Measurements from ENCODE around the gene NEGR1.

NEGR1 gene

DNA sequence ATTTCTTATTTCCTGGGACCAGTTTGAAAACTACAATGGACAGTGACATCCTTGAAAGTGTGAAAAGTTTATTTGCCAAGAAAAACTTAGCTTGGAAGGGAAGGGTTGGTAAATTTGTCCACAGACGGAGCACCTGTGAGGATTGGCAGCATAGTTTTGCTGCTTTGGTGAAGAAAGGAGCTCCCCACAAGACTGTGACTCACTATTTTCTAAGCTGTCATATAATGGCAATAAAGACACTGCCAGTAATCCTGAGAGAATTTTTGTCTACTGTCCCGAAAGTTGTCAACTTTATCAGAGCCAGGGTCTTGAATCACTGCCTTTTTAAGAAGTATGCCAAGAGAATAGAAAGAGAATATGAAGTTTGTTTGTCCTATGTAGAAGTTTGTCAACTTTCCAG is 230.8 kb downstream of the NEGR1 start:
- H3K4me3 ChIP-seq (ENCODE audit: low read depth, low read length), result no peak overlapping the region
- H3K79me2 ChIP-seq (ENCODE audit: control insufficient read depth, insufficient read depth, low read length, unreplicated experiment), result no peaks in the 10 kb centered on the region
- H3K27ac ChIP-seq (ENCODE audit: low read depth, low read length), result no peak overlapping the region
- no peaks in the 10 kb centered on the region for H3K27me3 ChIP-seq (ENCODE audit: insufficient read depth, low read length)
- H2AFZ ChIP-seq (ENCODE audit: low read length, unreplicated experiment), result no peak overlapping the region
- H3K36me3 ChIP-seq (ENCODE audit: insufficient read depth, low read length), result no peaks in the 10 kb centered on the region
- H3K4me1 ChIP-seq (ENCODE audit: control insufficient read depth, insufficient read depth, low read length, unreplicated experiment), result no peaks in the 10 kb centered on the region

DNA sequence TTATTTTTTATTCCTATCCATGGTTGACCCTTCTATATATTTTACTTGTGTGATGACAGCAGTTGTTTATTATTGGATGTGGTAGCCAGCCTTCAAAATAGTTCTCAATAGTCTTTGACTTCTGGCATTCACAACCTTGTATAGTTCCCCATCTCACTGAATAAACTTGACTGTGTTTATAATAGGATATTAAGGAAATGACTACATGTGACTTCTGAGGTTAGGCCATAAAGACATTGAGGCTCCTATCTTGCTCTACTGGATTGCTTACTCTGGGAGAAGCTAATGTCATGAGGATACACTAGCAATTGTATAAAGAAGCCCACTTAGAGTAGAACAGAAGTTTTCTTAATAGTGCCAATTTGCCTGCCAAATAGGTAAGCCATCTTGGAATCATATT is 231.8 kb downstream of the NEGR1 start:
- Histone ChIP-seq H2AFZ (ENCODE audit: low read length, unreplicated experiment) (no peak overlapping the region), H3K36me3 (ENCODE audit: insufficient read depth, low read length) (no peaks in the 10 kb centered on the region), H3K4me1 (ENCODE audit: control insufficient read depth, insufficient read depth, low read length, unreplicated experiment) (no peaks in the 10 kb centered on the region), H3K4me3 (ENCODE audit: low read depth, low read length) (no peak overlapping the region), H3K79me2 (ENCODE audit: control insufficient read depth, insufficient read depth, low read length, unreplicated experiment) (no peaks in the 10 kb centered on the region), H3K27me3 (ENCODE audit: insufficient read depth, low read length) (no peaks in the 10 kb centered on the region), H3K27ac (ENCODE audit: low read depth, low read length) (no peak overlapping the region)

DNA sequence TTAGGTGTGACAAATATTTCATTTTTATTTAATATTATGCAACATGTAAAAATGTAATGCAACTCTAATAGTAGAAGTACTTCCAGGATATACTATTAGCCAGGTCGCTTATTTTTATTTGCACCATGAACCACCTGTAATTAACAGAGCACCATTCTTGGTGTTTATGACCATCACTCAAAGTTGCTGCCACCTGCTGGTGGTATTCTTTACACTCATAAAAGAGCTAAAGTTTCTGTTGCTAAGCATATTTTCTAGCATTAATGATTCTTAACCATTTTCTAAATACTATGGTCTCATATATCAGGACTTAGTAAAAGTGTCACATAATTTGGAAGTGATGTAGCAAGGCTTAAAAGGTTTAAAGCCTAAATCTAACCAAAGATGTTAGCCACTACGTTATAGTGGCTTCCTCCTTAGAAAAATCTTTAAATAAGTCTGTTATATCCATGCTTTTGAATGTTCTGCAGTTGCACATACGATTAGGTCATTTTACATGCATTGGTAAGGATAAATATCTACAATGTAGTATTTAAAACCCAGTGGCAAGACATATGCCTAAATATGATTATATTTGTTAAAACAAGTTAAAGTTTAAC is 244.5 kb downstream of the NEGR1 start:
- Histone ChIP-seq H3K79me2 (ENCODE audit: control insufficient read depth, insufficient read depth, low read length, unreplicated experiment) (no peaks in the 10 kb centered on the region), H3K36me3 (ENCODE audit: insufficient read depth, low read length) (no peaks in the 10 kb centered on the region), H2AFZ (ENCODE audit: low read length, unreplicated experiment) (no peak overlapping the region), H3K4me1 (ENCODE audit: control insufficient read depth, insufficient read depth, low read length, unreplicated experiment) (no peaks in the 10 kb centered on the region), H3K27me3 (ENCODE audit: insufficient read depth, low read length) (no peaks in the 10 kb centered on the region), H3K27ac (ENCODE audit: low read depth, low read length) (no peak overlapping the region), H3K4me3 (ENCODE audit: low read depth, low read length) (no peak overlapping the region)

DNA sequence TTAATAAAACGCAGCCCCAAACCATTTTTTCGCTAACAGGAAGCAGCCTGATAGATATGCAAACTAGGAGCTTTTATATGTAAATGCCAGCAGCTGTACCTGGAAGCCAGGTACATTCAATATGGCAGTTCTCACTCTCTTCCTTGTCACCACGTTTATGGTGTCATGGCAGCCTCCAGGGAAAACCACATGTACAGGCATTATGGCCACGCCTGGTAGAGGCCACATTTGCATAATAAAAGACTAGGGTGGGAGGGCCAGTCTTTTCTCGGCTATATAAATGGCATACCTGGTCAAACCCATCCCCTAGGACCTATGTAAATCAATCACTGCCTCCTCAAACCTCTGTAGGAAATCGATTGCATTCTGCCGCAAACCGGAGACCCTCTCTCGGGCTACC is 247.5 kb downstream of the NEGR1 start:
- Histone ChIP-seq H3K27ac (ENCODE audit: low read depth, low read length) (no peak overlapping the region), H3K36me3 (ENCODE audit: insufficient read depth, low read length) (no peaks in the 10 kb centered on the region), H3K27me3 (ENCODE audit: insufficient read depth, low read length) (no peaks in the 10 kb centered on the region), H2AFZ (ENCODE audit: low read length, unreplicated experiment) (no peak overlapping the region), H3K4me3 (ENCODE audit: low read depth, low read length) (no peak overlapping the region), H3K4me1 (ENCODE audit: control insufficient read depth, insufficient read depth, low read length, unreplicated experiment) (no peaks in the 10 kb centered on the region), H3K79me2 (ENCODE audit: control insufficient read depth, insufficient read depth, low read length, unreplicated experiment) (no peaks in the 10 kb centered on the region)

DNA sequence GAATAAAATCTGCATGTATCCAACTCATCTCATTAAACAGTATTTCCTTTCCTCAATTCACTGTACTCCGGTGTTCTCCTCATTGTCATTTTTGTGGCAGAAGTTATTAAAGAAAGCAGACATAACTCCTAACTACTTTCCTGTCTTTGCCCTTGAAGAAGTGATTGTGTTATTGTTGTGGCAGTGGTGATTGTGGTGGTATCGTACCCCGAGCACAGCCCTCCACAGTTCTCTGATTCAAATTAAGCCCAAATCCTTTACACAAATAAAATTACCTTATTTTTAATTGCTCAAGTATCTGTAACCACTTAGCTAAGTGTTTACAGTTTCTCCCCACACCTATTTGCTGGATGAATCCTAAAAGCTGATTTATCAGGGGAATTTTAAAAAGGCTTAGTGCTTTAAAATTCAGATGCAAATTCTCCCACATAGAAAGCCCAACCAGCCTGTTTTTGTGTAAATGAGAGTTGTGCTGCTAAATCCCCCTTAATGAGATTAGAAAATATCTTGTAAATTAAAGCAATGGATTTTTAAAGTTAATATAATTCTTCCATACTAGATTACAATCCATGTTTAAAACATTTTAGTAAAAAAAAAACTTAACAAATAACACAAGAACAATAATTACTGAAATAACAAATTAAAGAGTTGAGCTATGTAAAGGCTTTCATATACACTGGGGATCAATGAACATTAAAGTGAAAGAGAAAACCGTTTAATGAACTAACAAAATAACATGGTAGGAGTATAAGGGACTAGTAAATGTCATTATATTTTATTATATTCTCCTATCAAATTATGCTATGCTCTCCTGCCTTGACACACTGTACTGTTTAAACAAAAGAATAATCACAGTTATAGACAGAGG is 259.0 kb downstream of the NEGR1 start:
- Histone ChIP-seq H3K79me2 (ENCODE audit: control insufficient read depth, insufficient read depth, low read length, unreplicated experiment) (no peaks in the 10 kb centered on the region), H3K27ac (ENCODE audit: low read depth, low read length) (no peak overlapping the region), H2AFZ (ENCODE audit: low read length, unreplicated experiment) (no peak overlapping the region), H3K27me3 (ENCODE audit: insufficient read depth, low read length) (no peaks in the 10 kb centered on the region), H3K4me3 (ENCODE audit: low read depth, low read length) (no peak overlapping the region), H3K36me3 (ENCODE audit: insufficient read depth, low read length) (no peaks in the 10 kb centered on the region), H3K4me1 (ENCODE audit: control insufficient read depth, insufficient read depth, low read length, unreplicated experiment) (no peaks in the 10 kb centered on the region)

DNA sequence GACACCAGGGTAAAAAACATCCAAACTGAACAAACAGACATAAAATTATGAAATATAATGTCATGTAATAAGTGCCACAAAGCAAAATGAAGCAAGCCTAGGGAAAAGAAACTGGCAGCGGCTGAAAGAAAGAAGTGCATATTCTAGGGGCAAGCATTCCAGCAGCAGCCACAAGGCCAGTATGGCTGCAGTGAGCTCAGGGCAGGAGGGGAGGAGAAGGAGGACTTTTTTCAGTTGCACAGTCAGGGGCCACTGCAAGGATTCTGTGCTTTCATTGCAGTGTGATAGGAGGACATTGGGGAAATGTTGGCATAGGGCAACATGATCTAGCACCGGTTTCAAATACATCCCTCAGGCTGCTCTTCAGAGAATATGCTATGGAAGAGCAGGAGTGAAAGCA is 263.8 kb downstream of the NEGR1 start:
- Histone ChIP-seq H3K4me1 (ENCODE audit: control insufficient read depth, insufficient read depth, low read length, unreplicated experiment) (no peaks in the 10 kb centered on the region), H3K27me3 (ENCODE audit: insufficient read depth, low read length) (no peaks in the 10 kb centered on the region), H2AFZ (ENCODE audit: low read length, unreplicated experiment) (no peak overlapping the region), H3K4me3 (ENCODE audit: low read depth, low read length) (no peak overlapping the region), H3K27ac (ENCODE audit: low read depth, low read length) (no peak overlapping the region), H3K36me3 (ENCODE audit: insufficient read depth, low read length) (no peaks in the 10 kb centered on the region), H3K79me2 (ENCODE audit: control insufficient read depth, insufficient read depth, low read length, unreplicated experiment) (no peaks in the 10 kb centered on the region)

DNA sequence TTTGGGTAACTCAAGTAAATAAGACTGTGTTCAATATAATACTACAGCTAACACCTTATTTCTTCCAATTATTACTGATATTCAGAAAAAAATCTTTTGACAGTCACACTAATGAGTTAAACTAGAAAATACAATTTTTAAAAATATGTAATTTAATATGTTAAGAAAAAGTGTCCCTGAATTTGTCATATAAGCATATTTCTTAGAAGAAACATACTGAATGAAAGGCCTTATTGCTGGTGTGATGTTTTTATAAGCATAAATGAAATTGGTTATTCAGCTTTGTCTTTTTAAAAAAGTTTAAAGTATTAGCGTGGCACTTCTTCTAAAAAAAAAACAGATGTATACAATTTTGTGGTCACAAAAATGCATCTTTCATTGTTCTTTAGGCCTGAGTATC is 267.3 kb downstream of the NEGR1 start:
- no peaks in the 10 kb centered on the region for H3K4me1 ChIP-seq (ENCODE audit: control insufficient read depth, insufficient read depth, low read length, unreplicated experiment)
- no peaks in the 10 kb centered on the region for H3K36me3 ChIP-seq (ENCODE audit: insufficient read depth, low read length)
- no peaks in the 10 kb centered on the region for H3K27me3 ChIP-seq (ENCODE audit: insufficient read depth, low read length)
- no peaks in the 10 kb centered on the region for H3K79me2 ChIP-seq (ENCODE audit: control insufficient read depth, insufficient read depth, low read length, unreplicated experiment)
- H3K27ac ChIP-seq (ENCODE audit: low read depth, low read length), result no peak overlapping the region
- no peak overlapping the region for H2AFZ ChIP-seq (ENCODE audit: low read length, unreplicated experiment)
- H3K4me3 ChIP-seq (ENCODE audit: low read depth, low read length), result no peak overlapping the region

DNA sequence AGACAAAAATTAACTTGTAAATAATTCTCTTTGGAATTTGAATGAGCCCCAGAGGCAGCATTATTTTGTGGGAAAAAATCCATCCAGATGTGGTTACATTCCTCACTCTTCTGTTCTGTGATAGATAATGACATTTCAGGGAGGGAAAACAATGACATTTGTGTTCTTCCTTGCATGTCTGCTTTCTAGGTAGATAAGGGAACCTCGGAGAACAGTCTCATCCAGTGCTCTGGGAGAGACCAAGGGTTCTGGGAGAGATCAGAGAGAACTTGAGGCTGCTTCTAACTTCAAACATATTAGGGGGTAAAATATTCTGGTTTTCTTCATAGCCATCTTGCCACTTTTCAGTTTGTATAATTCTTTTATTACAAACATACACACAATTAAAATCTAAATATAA is 269.2 kb downstream of the NEGR1 start:
- H3K27ac ChIP-seq (ENCODE audit: low read depth, low read length), result no peak overlapping the region
- no peaks in the 10 kb centered on the region for H3K79me2 ChIP-seq (ENCODE audit: control insufficient read depth, insufficient read depth, low read length, unreplicated experiment)
- H3K27me3 ChIP-seq (ENCODE audit: insufficient read depth, low read length), result no peaks in the 10 kb centered on the region
- H2AFZ ChIP-seq (ENCODE audit: low read length, unreplicated experiment), result no peak overlapping the region
- H3K36me3 ChIP-seq (ENCODE audit: insufficient read depth, low read length), result no peaks in the 10 kb centered on the region
- H3K4me1 ChIP-seq (ENCODE audit: control insufficient read depth, insufficient read depth, low read length, unreplicated experiment), result no peaks in the 10 kb centered on the region
- H3K4me3 ChIP-seq (ENCODE audit: low read depth, low read length), result no peak overlapping the region

DNA sequence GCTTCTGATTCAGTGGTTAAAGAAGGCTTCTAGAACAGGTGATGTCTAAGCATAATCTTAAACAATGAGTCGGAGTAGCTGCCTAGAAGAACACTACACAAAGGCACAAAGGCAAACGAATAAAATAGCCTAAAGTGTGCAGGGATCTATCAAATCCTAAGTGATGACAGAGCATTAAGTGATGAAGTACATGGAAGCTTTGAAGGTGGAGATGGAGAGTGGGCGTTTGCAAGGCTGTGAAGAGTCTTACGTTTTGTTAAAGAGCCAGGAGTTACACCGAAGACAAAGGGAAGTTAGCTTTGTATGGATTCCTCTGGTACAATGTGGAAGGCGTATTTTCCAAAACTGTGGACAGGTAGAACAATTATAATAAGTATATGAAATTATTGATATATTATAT is 270.6 kb downstream of the NEGR1 start:
- no peak overlapping the region for H3K27ac ChIP-seq (ENCODE audit: low read depth, low read length)
- no peaks in the 10 kb centered on the region for H3K27me3 ChIP-seq (ENCODE audit: insufficient read depth, low read length)
- H3K4me3 ChIP-seq (ENCODE audit: low read depth, low read length), result no peak overlapping the region
- no peaks in the 10 kb centered on the region for H3K4me1 ChIP-seq (ENCODE audit: control insufficient read depth, insufficient read depth, low read length, unreplicated experiment)
- H3K79me2 ChIP-seq (ENCODE audit: control insufficient read depth, insufficient read depth, low read length, unreplicated experiment), result no peaks in the 10 kb centered on the region
- H3K36me3 ChIP-seq (ENCODE audit: insufficient read depth, low read length), result no peaks in the 10 kb centered on the region
- H2AFZ ChIP-seq (ENCODE audit: low read length, unreplicated experiment), result no peak overlapping the region

DNA sequence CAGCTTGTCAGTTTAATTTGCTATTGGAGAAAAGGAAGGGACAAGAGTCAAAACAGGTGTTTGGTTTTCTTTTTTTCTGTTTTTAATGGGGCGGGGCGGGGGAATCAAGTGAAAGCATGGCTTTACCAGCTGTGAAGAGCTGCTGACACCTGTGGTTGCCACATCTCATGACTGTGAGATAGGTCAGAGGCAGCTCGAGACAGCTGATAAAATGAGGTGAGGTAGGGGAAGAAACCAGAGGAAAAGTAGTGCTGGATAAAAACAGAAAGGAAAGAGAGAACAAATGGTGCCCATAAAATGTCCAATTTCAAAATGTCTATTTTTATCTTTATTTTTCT is 272.3 kb downstream of the NEGR1 start:
- no peaks in the 10 kb centered on the region for H3K36me3 ChIP-seq (ENCODE audit: insufficient read depth, low read length)
- no peak overlapping the region for H3K4me3 ChIP-seq (ENCODE audit: low read depth, low read length)
- no peaks in the 10 kb centered on the region for H3K4me1 ChIP-seq (ENCODE audit: control insufficient read depth, insufficient read depth, low read length, unreplicated experiment)
- H3K79me2 ChIP-seq (ENCODE audit: control insufficient read depth, insufficient read depth, low read length, unreplicated experiment), result no peaks in the 10 kb centered on the region
- H3K27me3 ChIP-seq (ENCODE audit: insufficient read depth, low read length), result no peaks in the 10 kb centered on the region
- no peak overlapping the region for H3K27ac ChIP-seq (ENCODE audit: low read depth, low read length)
- no peak overlapping the region for H2AFZ ChIP-seq (ENCODE audit: low read length, unreplicated experiment)

All from ACC112 (cell line).